T-helper 17 cell (primary cell): ENCODE data around the gene SEC14L2. TPM values are rescaled to one million over a fixed set of nuclear protein-coding genes. Genes with fewer than 3 reads are reported as not detected.

Experiments used
- ATAC-seq: fragments of 150-1000 bp; cut with Tn5 transposase; 2 replicates; pipeline ENCODE4 v1.10.0; 2021; ENCODE audit warnings: mild to moderate bottlenecking, moderate library complexity
- DNase-seq, 3 donors: peaks; one replicate each; pipeline versions ENCODE4 v3.0.0 to v3.0.0-alpha.2; 2020 to 2021
- H3K9me3 ChIP-seq: one replicate; pipeline ENCODE4 v1.7.0; 2013; ENCODE audit warnings: low read length, mild to moderate bottlenecking; ENCODE audit not compliant: control insufficient read depth, poor library complexity, severe bottlenecking
- H3K27ac Mint-ChIP-seq: one replicate; pipeline ENCODE4 v1.8.0; 2022; ENCODE audit warnings: mild to moderate bottlenecking, moderate library complexity, mixed read lengths
- H3K27me3 Mint-ChIP-seq: one replicate; pipeline ENCODE4 v1.8.0; 2022; ENCODE audit warnings: mixed read lengths
- H3K36me3 Mint-ChIP-seq: one replicate; pipeline ENCODE4 v1.8.0; 2022; ENCODE audit warnings: low read depth, mixed read lengths
- H3K4me1 Mint-ChIP-seq: one replicate; pipeline ENCODE4 v1.8.0; 2022; ENCODE audit warnings: mild to moderate bottlenecking, mixed read lengths
- H3K4me3 Mint-ChIP-seq: one replicate; pipeline ENCODE4 v1.8.0; 2022; ENCODE audit warnings: mild to moderate bottlenecking, moderate library complexity, mixed read lengths
- total RNA-seq, 4 donors: library from RNA in 2 of 4; stranded (reverse) in 2 of 4; gene quantifications; one replicate each; pipeline ENCODE4 v1.2.3 and lab custom pipeline; 2022 to 2026

The SEC14L2 gene
- total RNA-seq, 2 donors from 2014 or later: 37.2 to 62.6 TPM

- Mint-ChIP-seq H3K27me3 (no peaks in the 10 kb centered on the region), H3K27ac (no peak overlapping the region), H3K4me3 (no peak overlapping the region), H3K36me3 (peaks cover 4% of the 10 kb centered on the region), H3K4me1 (peaks cover 7% of the 10 kb centered on the region)
- H3K9me3 ChIP-seq: no peaks in the 10 kb centered on the region
- ATAC-seq: no peak
- DNase-seq: no peak
Observed at GRCh38 chr22:30365891-30366290, 30.9 kb upstream of the SEC14L2 start.

DNA sequence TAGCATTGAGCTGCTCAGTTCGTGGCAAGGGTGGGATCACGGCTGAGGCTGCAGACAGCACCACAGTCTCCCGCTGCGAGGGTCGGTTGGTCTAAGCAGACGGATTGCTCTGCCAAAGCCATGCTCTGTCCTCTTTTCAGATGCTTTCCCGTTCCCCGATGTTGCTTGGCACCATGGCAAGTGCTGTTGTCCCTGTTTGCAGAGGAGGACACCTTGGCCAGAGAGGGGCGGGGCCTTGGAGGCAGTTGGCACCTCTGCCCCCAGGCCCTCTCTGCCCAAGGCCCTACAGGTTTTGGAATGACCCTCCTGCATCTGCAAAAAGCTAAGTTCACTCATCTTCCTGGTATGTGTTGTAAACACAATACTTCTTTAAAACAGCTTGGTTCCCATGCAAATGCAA lies 28.4 kb upstream of the SEC14L2 start:
- DNase-seq (no peak), ATAC-seq (no peak)
- H3K9me3 ChIP-seq: no peaks in the 10 kb centered on the region
- H3K27ac Mint-ChIP-seq: no peak overlapping the region
- no peak overlapping the region for H3K4me3 Mint-ChIP-seq
- peaks cover 4% of the 10 kb centered on the region for H3K36me3 Mint-ChIP-seq
- no peaks in the 10 kb centered on the region for H3K27me3 Mint-ChIP-seq
- H3K4me1 Mint-ChIP-seq: peaks cover 4% of the 10 kb centered on the region

DNA sequence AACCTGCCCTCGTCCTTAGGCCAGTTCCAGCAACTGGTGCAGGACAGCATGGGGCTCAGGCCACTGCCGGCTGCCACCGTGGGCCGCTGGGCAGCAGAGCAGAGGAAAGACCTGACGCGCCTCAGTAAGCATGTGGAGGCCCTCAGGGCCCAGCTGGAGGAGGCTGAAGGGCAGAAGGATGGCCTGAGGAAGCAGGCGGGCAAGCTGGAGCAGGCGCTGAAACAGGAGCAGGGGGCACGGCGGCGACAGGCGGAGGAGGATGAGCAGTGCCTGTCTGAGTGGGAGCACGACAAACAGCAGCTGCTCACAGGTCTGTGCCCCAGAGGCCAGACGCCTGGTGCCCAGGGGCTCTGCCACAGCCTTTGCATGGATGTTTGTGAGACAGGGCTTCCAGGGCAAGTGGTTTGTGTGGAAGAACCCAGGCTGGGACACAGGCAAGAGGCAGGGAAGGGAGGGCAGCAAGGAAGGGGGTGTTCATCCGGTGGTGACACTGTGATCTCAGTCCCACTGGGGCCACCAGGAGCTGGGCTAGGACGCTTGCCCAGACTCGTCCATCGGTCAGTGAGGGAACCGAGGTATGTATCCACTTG lies 26.1 kb upstream of the SEC14L2 start:
- Mint-ChIP-seq H3K36me3 (peaks cover 4% of the 10 kb centered on the region), H3K4me1 (peaks cover 4% of the 10 kb centered on the region), H3K27me3 (no peaks in the 10 kb centered on the region), H3K27ac (no peak overlapping the region), H3K4me3 (no peak overlapping the region)
- ATAC-seq: no peak
- DNase-seq: no peak
- no peaks in the 10 kb centered on the region for H3K9me3 ChIP-seq

GRCh38 chr22:30371321-30371720 lies 25.5 kb upstream of the SEC14L2 start:
- no peak for ATAC-seq

DNA sequence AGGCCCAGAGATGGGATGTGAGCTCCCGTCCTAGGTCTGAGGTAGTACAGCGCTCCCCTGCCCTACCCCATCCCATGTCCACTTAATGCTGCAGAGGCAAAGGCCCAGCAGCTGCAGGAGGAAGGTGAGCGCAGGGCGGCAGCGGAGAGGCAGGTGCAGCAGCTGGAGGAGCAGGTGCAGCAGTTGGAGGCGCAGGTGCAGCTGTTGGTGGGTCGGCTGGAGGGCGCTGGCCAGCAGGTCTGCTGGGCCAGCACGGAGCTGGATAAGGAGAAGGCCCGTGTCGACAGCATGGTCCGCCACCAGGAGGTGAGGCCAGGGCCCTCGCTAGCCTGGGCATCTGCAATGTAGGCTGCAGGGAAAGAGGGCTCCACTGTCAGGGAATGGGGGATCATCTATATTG lies 24.8 kb upstream of the SEC14L2 start:
- Mint-ChIP-seq H3K27me3 (no peaks in the 10 kb centered on the region), H3K36me3 (no peaks in the 10 kb centered on the region), H3K27ac (no peak overlapping the region), H3K4me3 (no peak overlapping the region), H3K4me1 (peaks cover 4% of the 10 kb centered on the region)
- ATAC-seq (no peak), DNase-seq (no peak)
- H3K9me3 ChIP-seq: no peaks in the 10 kb centered on the region

More at GRCh38 chr22:30371321-30371720, 25.5 kb upstream of the SEC14L2 start:
- DNase-seq: no peak
- H3K9me3 ChIP-seq: no peaks in the 10 kb centered on the region
- H3K4me1 Mint-ChIP-seq: peaks cover 4% of the 10 kb centered on the region
- H3K4me3 Mint-ChIP-seq: no peak overlapping the region
- H3K36me3 Mint-ChIP-seq: peaks cover 2% of the 10 kb centered on the region
- H3K27me3 Mint-ChIP-seq: no peaks in the 10 kb centered on the region
- no peak overlapping the region for H3K27ac Mint-ChIP-seq

- DNase-seq (no peak), ATAC-seq (no peak)
- Mint-ChIP-seq H3K36me3 (no peaks in the 10 kb centered on the region), H3K4me3 (no peak overlapping the region), H3K27me3 (no peaks in the 10 kb centered on the region), H3K27ac (no peak overlapping the region), H3K4me1 (peaks cover 4% of the 10 kb centered on the region)
- no peaks in the 10 kb centered on the region for H3K9me3 ChIP-seq
Observed at GRCh38 chr22:30372915-30373314, 23.9 kb upstream of the SEC14L2 start.

DNA sequence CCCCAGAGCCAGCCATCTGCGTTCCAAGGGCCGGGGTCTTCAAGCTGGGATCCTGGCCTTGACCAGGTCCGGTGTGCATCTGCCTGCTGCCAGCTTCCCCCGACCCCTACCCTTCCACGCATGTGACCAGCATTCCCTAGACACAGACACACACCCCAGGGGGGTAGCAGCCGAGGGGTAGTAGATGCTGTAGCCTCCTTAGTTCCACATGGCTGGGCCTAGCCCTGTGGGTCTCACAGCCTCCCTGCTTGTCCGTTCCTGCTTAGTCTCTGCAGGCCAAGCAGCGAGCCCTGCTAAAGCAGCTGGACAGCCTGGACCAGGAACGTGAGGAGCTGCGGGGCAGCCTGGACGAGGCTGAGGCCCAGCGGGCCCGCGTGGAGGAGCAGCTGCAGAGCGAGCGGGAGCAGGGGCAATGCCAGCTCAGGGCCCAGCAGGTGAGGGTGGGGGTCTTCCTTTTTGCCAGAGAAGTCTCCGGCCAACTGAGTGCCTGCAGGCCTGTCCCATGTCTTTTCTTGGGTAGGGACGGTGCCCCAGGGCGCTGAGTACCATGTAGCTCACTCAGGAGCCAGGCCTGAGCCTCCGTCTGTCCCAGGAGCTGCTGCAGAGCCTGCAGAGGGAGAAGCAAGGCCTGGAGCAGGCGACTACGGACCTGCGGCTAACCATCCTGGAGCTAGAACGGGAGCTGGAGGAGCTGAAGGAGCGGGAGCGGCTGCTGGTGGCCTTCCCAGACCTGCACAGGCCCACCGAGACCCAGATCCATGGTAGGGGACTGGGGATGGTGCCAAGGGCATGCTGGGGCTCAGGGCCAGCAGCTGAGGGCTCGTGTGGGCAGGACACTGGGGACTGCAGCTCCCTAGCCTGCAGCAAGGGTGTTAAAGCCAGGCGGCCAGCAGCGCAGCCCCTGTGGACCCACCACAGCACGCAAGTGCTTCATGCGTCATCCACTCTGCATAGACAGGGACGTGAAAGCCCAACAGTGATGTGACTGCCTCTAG lies 23.2 kb upstream of the SEC14L2 start:
- Mint-ChIP-seq H3K27me3 (no peaks in the 10 kb centered on the region), H3K36me3 (no peaks in the 10 kb centered on the region), H3K4me3 (no peak overlapping the region), H3K4me1 (peaks cover 4% of the 10 kb centered on the region), H3K27ac (no peak overlapping the region)
- ATAC-seq (no peak), DNase-seq (no peak)
- no peaks in the 10 kb centered on the region for H3K9me3 ChIP-seq

DNA sequence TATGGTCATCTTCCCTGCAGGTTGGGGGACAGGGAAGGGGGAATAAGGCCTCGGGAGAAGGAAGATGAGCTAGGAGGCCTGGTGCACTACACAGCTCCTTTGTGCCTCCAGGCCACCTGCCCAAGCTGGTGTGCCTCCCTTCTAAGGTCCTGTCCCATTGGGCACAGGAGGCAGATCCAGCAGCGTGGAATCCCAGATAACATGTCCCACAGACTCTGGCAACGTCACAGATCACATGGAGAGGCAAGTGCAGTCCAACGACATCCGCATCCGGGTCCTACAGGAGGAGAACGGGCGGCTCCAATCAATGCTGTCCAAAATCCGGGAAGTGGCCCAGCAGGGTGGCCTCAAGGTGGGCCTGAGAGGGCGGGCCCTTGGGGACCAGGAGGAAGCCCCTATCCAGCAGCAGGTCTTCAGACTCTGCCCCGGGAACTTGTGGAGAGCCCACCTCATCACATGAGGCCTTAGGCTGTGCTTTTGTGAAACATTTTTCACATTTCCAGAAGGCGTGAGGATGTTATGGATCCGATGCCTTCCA lies 21.4 kb upstream of the SEC14L2 start:
- DNase-seq (no peak), ATAC-seq (no peak)
- Mint-ChIP-seq H3K27ac (no peak overlapping the region), H3K4me1 (peaks cover 3% of the 10 kb centered on the region), H3K27me3 (no peaks in the 10 kb centered on the region), H3K36me3 (no peaks in the 10 kb centered on the region), H3K4me3 (no peak overlapping the region)
- no peaks in the 10 kb centered on the region for H3K9me3 ChIP-seq

- H3K36me3 Mint-ChIP-seq: peaks cover 2% of the 10 kb centered on the region
- peak overlapping the region; percentile 47 for H3K27ac Mint-ChIP-seq
- ATAC-seq (no peak), DNase-seq (no peak)
- no peak overlapping the region for H3K4me3 Mint-ChIP-seq
- no peaks in the 10 kb centered on the region for H3K9me3 ChIP-seq
- H3K4me1 Mint-ChIP-seq: no peaks in the 10 kb centered on the region
- H3K27me3 Mint-ChIP-seq: no peaks in the 10 kb centered on the region
Observed at GRCh38 chr22:30380011-30380410, 16.8 kb upstream of the SEC14L2 start.

- peaks cover 2% of the 10 kb centered on the region for H3K4me1 Mint-ChIP-seq
- no peaks in the 10 kb centered on the region for H3K9me3 ChIP-seq
- peaks cover 2% of the 10 kb centered on the region for H3K36me3 Mint-ChIP-seq
- H3K27me3 Mint-ChIP-seq: no peaks in the 10 kb centered on the region
- ATAC-seq (no peak), DNase-seq (no peak)
- peak overlapping the region; percentile 47 for H3K27ac Mint-ChIP-seq
- no peak overlapping the region for H3K4me3 Mint-ChIP-seq
Observed at GRCh38 chr22:30381264-30381663, 15.6 kb upstream of the SEC14L2 start.

GRCh38 chr22:30382340-30382739 lies 14.5 kb upstream of the SEC14L2 start:
- no peak overlapping the region for H3K27ac Mint-ChIP-seq
- DNase-seq (no peak), ATAC-seq (no peak)
- H3K4me3 Mint-ChIP-seq: no peak overlapping the region
- no peaks in the 10 kb centered on the region for H3K27me3 Mint-ChIP-seq
- peaks cover 2% of the 10 kb centered on the region for H3K36me3 Mint-ChIP-seq
- no peaks in the 10 kb centered on the region for H3K9me3 ChIP-seq
- peaks cover 4% of the 10 kb centered on the region for H3K4me1 Mint-ChIP-seq

- peaks cover 2% of the 10 kb centered on the region for H3K36me3 Mint-ChIP-seq
- peaks cover 7% of the 10 kb centered on the region for H3K4me1 Mint-ChIP-seq
- no peaks in the 10 kb centered on the region for H3K27me3 Mint-ChIP-seq
- no peak overlapping the region for H3K27ac Mint-ChIP-seq
- no peak for ATAC-seq
- no peak for DNase-seq
- no peak overlapping the region for H3K4me3 Mint-ChIP-seq
- no peaks in the 10 kb centered on the region for H3K9me3 ChIP-seq
Observed at GRCh38 chr22:30383061-30383460, 13.8 kb upstream of the SEC14L2 start.

GRCh38 chr22:30385942-30386341 lies 10.9 kb upstream of the SEC14L2 start:
- H3K36me3 Mint-ChIP-seq: peaks cover under 1% of the 10 kb centered on the region
- no peaks in the 10 kb centered on the region for H3K9me3 ChIP-seq
- peaks cover 7% of the 10 kb centered on the region for H3K4me1 Mint-ChIP-seq
- peak overlapping the region; percentile 81 for H3K4me3 Mint-ChIP-seq
- no peak overlapping the region for H3K27ac Mint-ChIP-seq
- DNase-seq: no peak
- ATAC-seq: no peak
- no peaks in the 10 kb centered on the region for H3K27me3 Mint-ChIP-seq
